ENCODE results near the gene NIP7. TPM values are rescaled to one million over a fixed set of nuclear protein-coding genes. Genes with fewer than 3 reads are reported as not detected.
A peak's percentile ranks its signal among the peaks of the same experiment; 100 is the strongest.

Gene NIP7
- total RNA-seq, 1 experiment from 2014 or later, result 62.8 TPM

- no peaks in the 10 kb centered on the region for H3K9me3 ChIP-seq (ENCODE audit: control insufficient read depth in 1 of 2, insufficient read depth in 1 of 2, low read depth in 1 of 2, low read length in 2 of 2)
- peak overlapping the region; percentile 96 for H3K9ac ChIP-seq (ENCODE audit: low read length)
- no peaks in the 10 kb centered on the region; the same call in 1 of the 2 replicates for H4K20me1 ChIP-seq (ENCODE audit: insufficient read depth)
- H2AFZ ChIP-seq (ENCODE audit: low read depth, low read length, poor library complexity, severe bottlenecking), result no peak overlapping the region
- H3K27ac ChIP-seq (ENCODE audit: low read depth, low read length), result peak overlapping the region; percentile 90
- peak overlapping the region; percentile 71 to 94 for H3K4me3 ChIP-seq (replicated peaks in 1 of 2; ENCODE audit: low read depth in 1 of 2, low read length in 2 of 2)
- no peaks in the 10 kb centered on the region for H3K9me2 ChIP-seq (ENCODE audit: insufficient read depth)
- intact Hi-C loops (cut with micrococcal nuclease), result no loop called here
- BruUV-seq (replicated peaks), result no TSS peak
- H3K79me2 ChIP-seq (ENCODE audit: insufficient read depth, low read length), result peaks cover 68% of the 10 kb centered on the region
- POLR2A ChIA-PET, result interaction anchor here (0.6 kb wide), 2 partner anchors 42 to 188 kb away, joined by 3 read pairs; no protein-coding TSS in a partner anchor
- CTCF ChIA-PET, result no interaction called here
- RAD21 ChIA-PET (ENCODE audit: low non-redundant PET in 1 of 2, low total read pairs in 2 of 2, uncharacterized antibody in 2 of 2, unreplicated experiment in 2 of 2), result no interaction called here
- ATAC-seq, result no peak
- DNase-seq (ENCODE audit: low read depth, low spot score), result no peak
- no peak for TF ChIP-seq RAD21 (IDR thresholded peaks at IDR 0.05; ENCODE audit: low read depth)
- no peak for TF ChIP-seq FOSL1 (IDR thresholded peaks at IDR 0.05; ENCODE audit: low read depth)
- TF ChIP-seq TCF7L2 (IDR thresholded peaks at IDR 0.05; ENCODE audit: borderline replicate concordance, extremely low read depth, insufficient read depth, insufficient read length), result no peak
- TF ChIP-seq ATF3 (IDR thresholded peaks at IDR 0.05), result no peak
- no peak for TF ChIP-seq ZBTB33 (IDR thresholded peaks at IDR 0.05; ENCODE audit: extremely low read depth, insufficient replicate concordance, low read length)
- TF ChIP-seq EZH2phosphoT487 (IDR thresholded peaks at IDR 0.05; ENCODE audit: borderline replicate concordance), result no peak
- TF ChIP-seq ELF1 (IDR thresholded peaks at IDR 0.05; ENCODE audit: borderline replicate concordance, low read depth), result no peak
- TF ChIP-seq EGR1 (IDR thresholded peaks at IDR 0.05; ENCODE audit: low read depth), result no peak
- no peak for TF ChIP-seq EZH2 (IDR thresholded peaks at IDR 0.05)
- no peak for TF ChIP-seq ZNF274 (IDR thresholded peaks at IDR 0.05; ENCODE audit: low read depth, low read length)
- H3K36me3 ChIP-seq (ENCODE audit: control insufficient read depth in 1 of 2, insufficient read depth in 2 of 2, low read length in 2 of 2), result peaks cover 18 to 48% of the 10 kb centered on the region in 2 experiments; a peak in 3 of 4 replicates
- H3K27me3 ChIP-seq (ENCODE audit: insufficient read depth, low read length), result no peaks in the 10 kb centered on the region
- H3K4me1 ChIP-seq (ENCODE audit: control insufficient read depth in 1 of 2, insufficient read depth in 2 of 2, low read length in 2 of 2), result peaks cover 11 to 27% of the 10 kb centered on the region in 2 experiments
- peak overlapping the region; percentile 91 for H3K4me2 ChIP-seq (ENCODE audit: low read length)
Measured at GRCh38 chr16:69338557-69339288, 849 bp upstream of the NIP7 start.

Data from HCT116 (cell line).